HG03558 (cell line): Measurements from ENCODE around the gene CHST9.
A peak's percentile ranks its signal among the peaks of the same experiment; 100 is the strongest.
"Not testable (repeated sequence)": the region's sequence is repeated elsewhere in the genome, so short reads cannot be mapped to it uniquely, and the experiment has no call there.

Experiments used
- ATAC-seq: cut with Tn5 transposase; IDR thresholded peaks from one replicate; pipeline ENCODE4 v1.9.1; 2021; ENCODE audit warnings: moderate number of reproducible peaks; ENCODE audit not compliant: unreplicated experiment; ENCODE audit errors: extremely low read depth

The CHST9 gene

GRCh38 chr18:27108842-27109241 is 76.3 kb downstream of the CHST9 start:
- ATAC-seq: no peak

- no peak for ATAC-seq
Measured at GRCh38 chr18:27104743-27105142, 80.4 kb downstream of the CHST9 start.

GRCh38 chr18:27094621-27095020 is 90.5 kb downstream of the CHST9 start:
- no peak for ATAC-seq

- not testable (repeated sequence) for ATAC-seq
Measured at GRCh38 chr18:27093290-27093689, 91.8 kb downstream of the CHST9 start.

GRCh38 chr18:27081701-27082100 is 103.4 kb downstream of the CHST9 start:
- ATAC-seq: no peak

GRCh38 chr18:27075828-27076227 is 109.3 kb downstream of the CHST9 start:
- ATAC-seq: no peak

GRCh38 chr18:27073404-27073830 is 111.7 kb downstream of the CHST9 start:
- peak; percentile 91 for ATAC-seq

- no peak for ATAC-seq
Measured at GRCh38 chr18:27064673-27065072, 120.4 kb downstream of the CHST9 start.

GRCh38 chr18:27062802-27063201 is 122.3 kb downstream of the CHST9 start:
- ATAC-seq: no peak

GRCh38 chr18:27061488-27062095 is 123.5 kb downstream of the CHST9 start:
- ATAC-seq: no peak

GRCh38 chr18:27057519-27058234 is 127.4 kb downstream of the CHST9 start:
- no peak for ATAC-seq

GRCh38 chr18:27054926-27055325 is 130.2 kb downstream of the CHST9 start:
- ATAC-seq: no peak

- no peak for ATAC-seq
Measured at GRCh38 chr18:27049969-27050368, 135.1 kb downstream of the CHST9 start.

- no peak for ATAC-seq
Measured at GRCh38 chr18:27045342-27045741, 139.8 kb downstream of the CHST9 start.

- ATAC-seq: no peak
Measured at GRCh38 chr18:27042177-27042576, 142.9 kb downstream of the CHST9 start.

- ATAC-seq: no peak
Measured at GRCh38 chr18:27040796-27041195, 144.3 kb downstream of the CHST9 start.

GRCh38 chr18:27033722-27034121 is 151.4 kb downstream of the CHST9 start:
- no peak for ATAC-seq

GRCh38 chr18:27030421-27030820 is 154.7 kb downstream of the CHST9 start:
- ATAC-seq: no peak

GRCh38 chr18:27022477-27022876 is 162.6 kb downstream of the CHST9 start:
- no peak for ATAC-seq

- ATAC-seq: no peak
Measured at GRCh38 chr18:27017901-27018500, 167.1 kb downstream of the CHST9 start.

GRCh38 chr18:27014841-27015240 is 170.3 kb downstream of the CHST9 start:
- no peak for ATAC-seq

- ATAC-seq: no peak
Measured at GRCh38 chr18:27010784-27011183, 174.3 kb downstream of the CHST9 start.
